ENCODE results near the gene ZNF385B. TPM values are rescaled to one million over a fixed set of nuclear protein-coding genes. Genes with fewer than 3 reads are reported as not detected.

The ZNF385B gene
- total RNA-seq, 1 experiment from 2014 or later: 9.3 TPM

DNA sequence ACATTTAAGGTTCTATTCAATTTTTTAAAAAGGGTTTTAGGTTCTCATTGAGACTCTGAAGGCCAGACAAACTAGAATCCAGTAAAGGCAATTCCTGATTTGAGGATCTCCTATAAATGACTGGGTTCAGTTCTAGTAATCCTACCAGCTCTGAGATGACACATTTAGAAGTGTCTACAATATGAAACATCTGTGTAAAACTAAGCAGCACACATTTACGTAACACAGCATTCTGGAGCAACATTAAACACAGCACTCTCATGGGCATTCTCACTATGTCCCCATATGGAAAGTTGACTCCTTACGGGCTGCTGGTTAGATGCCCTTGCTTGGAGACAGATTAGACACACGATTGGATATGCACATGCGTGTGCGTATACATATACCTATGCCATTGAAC is 114.4 kb downstream of the ZNF385B start:
- Histone ChIP-seq H3K9ac (ENCODE audit: low read length) (no peak overlapping the region), H3K79me2 (ENCODE audit: insufficient read depth, low read length) (no peaks in the 10 kb centered on the region), H3K4me1 (ENCODE audit: control insufficient read depth in 1 of 2, insufficient read depth in 2 of 2, low read length in 2 of 2) (no peaks in the 10 kb centered on the region), H2AFZ (ENCODE audit: low read depth, low read length, poor library complexity, severe bottlenecking) (no peak overlapping the region), H4K20me1 (ENCODE audit: insufficient read depth) (no peaks in the 10 kb centered on the region), H3K27ac (ENCODE audit: low read depth, low read length) (no peak overlapping the region), H3K4me3 (replicated peaks in 1 of 2; ENCODE audit: low read depth in 1 of 2, low read length in 2 of 2) (no peak overlapping the region), H3K4me2 (ENCODE audit: low read length) (no peak overlapping the region), H3K9me2 (ENCODE audit: insufficient read depth) (no peaks in the 10 kb centered on the region), H3K27me3 (ENCODE audit: insufficient read depth, low read length) (no peaks in the 10 kb centered on the region), H3K36me3 (ENCODE audit: control insufficient read depth in 1 of 2, insufficient read depth in 2 of 2, low read length in 2 of 2) (no peaks in the 10 kb centered on the region), H3K9me3 (ENCODE audit: control insufficient read depth in 1 of 2, insufficient read depth in 1 of 2, low read depth in 1 of 2, low read length in 2 of 2) (no peaks in the 10 kb centered on the region)
- ChIA-PET POLR2A (no interaction called here), RAD21 (ENCODE audit: low non-redundant PET in 1 of 2, low total read pairs in 2 of 2, uncharacterized antibody in 2 of 2, unreplicated experiment in 2 of 2) (no interaction called here), CTCF (no interaction called here)
- TF ChIP-seq EGR1 (IDR thresholded peaks at IDR 0.05; ENCODE audit: low read depth): no peak
- TF ChIP-seq SRF (IDR thresholded peaks at IDR 0.05; ENCODE audit: low read depth): no peak
- TF ChIP-seq, protein P1, sequence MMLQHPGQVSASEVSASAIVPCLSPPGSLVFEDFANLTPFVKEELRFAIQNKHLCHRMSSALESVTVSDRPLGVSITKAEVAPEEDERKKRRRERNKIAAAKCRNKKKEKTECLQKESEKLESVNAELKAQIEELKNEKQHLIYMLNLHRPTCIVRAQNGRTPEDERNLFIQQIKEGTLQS (IDR thresholded peaks at IDR 0.05): no peak
- no peak for TF ChIP-seq ZNF274 (IDR thresholded peaks at IDR 0.05; ENCODE audit: low read depth, low read length)
- no peak for TF ChIP-seq CBX3 (IDR thresholded peaks at IDR 0.05; ENCODE audit: low read depth)
- TF ChIP-seq, protein P2, sequence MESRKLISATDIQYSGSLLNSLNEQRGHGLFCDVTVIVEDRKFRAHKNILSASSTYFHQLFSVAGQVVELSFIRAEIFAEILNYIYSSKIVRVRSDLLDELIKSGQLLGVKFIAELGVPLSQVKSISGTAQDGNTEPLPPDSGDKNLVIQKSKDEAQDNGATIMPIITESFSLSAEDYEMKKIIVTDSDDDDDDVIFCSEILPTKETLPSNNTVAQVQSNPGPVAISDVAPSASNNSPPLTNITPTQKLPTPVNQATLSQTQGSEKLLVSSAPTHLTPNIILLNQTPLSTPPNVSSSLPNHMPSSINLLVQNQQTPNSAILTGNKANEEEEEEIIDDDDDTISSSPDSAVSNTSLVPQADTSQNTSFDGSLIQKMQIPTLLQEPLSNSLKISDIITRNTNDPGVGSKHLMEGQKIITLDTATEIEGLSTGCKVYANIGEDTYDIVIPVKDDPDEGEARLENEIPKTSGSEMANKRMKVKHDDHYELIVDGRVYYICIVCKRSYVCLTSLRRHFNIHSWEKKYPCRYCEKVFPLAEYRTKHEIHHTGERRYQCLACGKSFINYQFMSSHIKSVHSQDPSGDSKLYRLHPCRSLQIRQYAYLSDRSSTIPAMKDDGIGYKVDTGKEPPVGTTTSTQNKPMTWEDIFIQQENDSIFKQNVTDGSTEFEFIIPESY (IDR thresholded peaks at IDR 0.05; ENCODE audit: extremely low read depth, insufficient replicate concordance, low read length): no peak
- TF ChIP-seq EZH2phosphoT487 (IDR thresholded peaks at IDR 0.05; ENCODE audit: borderline replicate concordance): no peak
- BruUV-seq (replicated peaks): no TSS peak
- no peak for ATAC-seq
- intact Hi-C loops (cut with micrococcal nuclease): loop anchor here (10.0 kb wide), 1 partner anchor 982 kb away; no protein-coding TSS in a partner anchor
- DNase-seq (ENCODE audit: low read depth, low spot score): no peak

DNA sequence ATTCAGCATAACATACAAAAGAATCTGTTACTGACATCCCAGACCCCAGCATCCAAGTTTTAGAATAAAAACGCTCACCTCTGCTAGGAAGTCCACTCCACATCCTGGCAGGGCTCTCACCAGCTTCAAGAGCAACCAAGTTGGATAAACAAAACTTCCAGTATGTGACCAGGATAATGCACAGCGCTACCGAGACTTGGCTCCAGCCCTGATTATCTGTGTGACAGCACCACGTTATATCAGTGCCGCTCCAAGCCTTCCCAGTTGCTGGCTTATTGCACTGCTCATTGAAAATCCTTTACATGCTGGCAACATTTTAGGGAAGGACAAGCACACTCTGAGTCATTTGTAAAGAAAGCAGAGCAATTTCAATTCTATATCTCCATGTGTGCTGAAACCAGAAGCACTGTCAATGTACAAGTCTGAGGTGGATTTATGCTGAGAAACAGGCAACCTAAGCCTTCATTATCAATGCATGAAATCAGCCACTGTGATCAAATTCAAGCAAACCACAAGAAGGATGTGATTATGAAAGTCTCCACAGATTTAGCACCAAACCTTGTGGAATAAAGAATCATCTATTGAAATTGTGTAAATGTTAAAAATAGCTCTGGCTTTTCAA is 115.7 kb downstream of the ZNF385B start:
- POLR2A ChIA-PET: no interaction called here
- intact Hi-C loops (cut with micrococcal nuclease): loop anchor here (10.0 kb wide), 1 partner anchor 981 kb away; no protein-coding TSS in a partner anchor

More for the DNA sequence above, 115.7 kb downstream of the ZNF385B start:
- H3K4me2 ChIP-seq (ENCODE audit: low read length): no peak overlapping the region
- TF ChIP-seq EZH2 (IDR thresholded peaks at IDR 0.05): no peak
- TF ChIP-seq ZFX (IDR thresholded peaks at IDR 0.05): no peak
- TF ChIP-seq ZNF274 (IDR thresholded peaks at IDR 0.05; ENCODE audit: low read depth, low read length): no peak
- TF ChIP-seq ELF1 (IDR thresholded peaks at IDR 0.05; ENCODE audit: borderline replicate concordance, low read depth): no peak
- no peak for TF ChIP-seq SP1 (IDR thresholded peaks at IDR 0.05; ENCODE audit: low read depth)
- TF ChIP-seq JUND (IDR thresholded peaks at IDR 0.05): no peak
- TF ChIP-seq, protein P1 (IDR thresholded peaks at IDR 0.05): no peak
- no peaks in the 10 kb centered on the region for H3K9me3 ChIP-seq (ENCODE audit: control insufficient read depth in 1 of 2, insufficient read depth in 1 of 2, low read depth in 1 of 2, low read length in 2 of 2)
- RAD21 ChIA-PET (ENCODE audit: low non-redundant PET in 1 of 2, low total read pairs in 2 of 2, uncharacterized antibody in 2 of 2, unreplicated experiment in 2 of 2): no interaction called here
- CTCF ChIA-PET: no interaction called here
- no peaks in the 10 kb centered on the region for H3K79me2 ChIP-seq (ENCODE audit: insufficient read depth, low read length)
- DNase-seq (ENCODE audit: low read depth, low spot score) (no peak), ATAC-seq (no peak)
- no peaks in the 10 kb centered on the region for H4K20me1 ChIP-seq (ENCODE audit: insufficient read depth)
- H2AFZ ChIP-seq (ENCODE audit: low read depth, low read length, poor library complexity, severe bottlenecking): no peak overlapping the region
- H3K4me3 ChIP-seq (replicated peaks in 1 of 2; ENCODE audit: low read depth in 1 of 2, low read length in 2 of 2): no peak overlapping the region
- H3K27ac ChIP-seq (ENCODE audit: low read depth, low read length): no peak overlapping the region
- H3K4me1 ChIP-seq (ENCODE audit: control insufficient read depth in 1 of 2, insufficient read depth in 2 of 2, low read length in 2 of 2): no peaks in the 10 kb centered on the region
- H3K36me3 ChIP-seq (ENCODE audit: control insufficient read depth in 1 of 2, insufficient read depth in 2 of 2, low read length in 2 of 2): no peaks in the 10 kb centered on the region
- no peaks in the 10 kb centered on the region for H3K9me2 ChIP-seq (ENCODE audit: insufficient read depth)
- H3K27me3 ChIP-seq (ENCODE audit: insufficient read depth, low read length): no peaks in the 10 kb centered on the region
- no TSS peak for BruUV-seq (replicated peaks)
- no peak overlapping the region for H3K9ac ChIP-seq (ENCODE audit: low read length)

Data from HCT116 (cell line).